Endothelial cell of umbilical vein (primary cell): Measurements from ENCODE around the gene OR9Q1. TPM values are rescaled to one million over a fixed set of nuclear protein-coding genes. Genes with fewer than 3 reads are reported as not detected.

Experiments
- BruUV-seq: library from RNA; stranded (reverse); fragments of 400-500 nt; replicated peaks from 2 replicates; lab custom pipeline; 2021; lab: Mats Ljungman, UMichigan
- CTCF ChIA-PET: fragments of 300-600, 350-600 bp; sonication (Branson Sonifier 250); formaldehyde crosslinking; loops from one replicate; lab custom pipeline; 2021; ENCODE audit warnings: antibody characterized with exemption, inconsistent platforms; lab: Charles Lee
- POLR2A ChIA-PET: fragments of 300-600, 350-600 bp; sonication (Branson Sonifier 250); formaldehyde crosslinking; loops from one replicate; lab custom pipeline; 2021; ENCODE audit warnings: antibody characterized with exemption, inconsistent platforms; lab: Charles Lee
- DNase-seq: peaks from one replicate; pipeline ENCODE4 v3.0.0-alpha.2; 2011; ENCODE audit warnings: low read depth, low spot score
- FAIRE-seq: peaks from 2 replicates; lab custom pipeline; 2011; peaks lifted over from hg19 to GRCh38; lab: Jason Lieb, UNC
- H2AFZ ChIP-seq: 2 replicates; pipeline ENCODE4 v1.6.0; 2012; ENCODE audit warnings: low read depth, low read length, control low read depth, inconsistent platforms
- H3K27ac ChIP-seq: 2 replicates; pipeline ENCODE4 v1.5.1; 2011; ENCODE audit warnings: low read depth, mild to moderate bottlenecking, control low read depth, low read length, moderate library complexity; ENCODE audit not compliant: insufficient read depth
- H3K27me3 ChIP-seq, 2 experiments: 2 replicates each; pipeline versions ENCODE4 v1.6.0 to v1.6.1; 2011; ENCODE audit warnings: low read length in 2 of 2, mixed read lengths in 1 of 2; ENCODE audit not compliant: control insufficient read depth in 2 of 2, insufficient read depth in 2 of 2
- H3K36me3 ChIP-seq, 2 experiments: 2 replicates in 1 of 2; 3 replicates in 1 of 2; pipeline ENCODE4 v1.5.1; 2011; ENCODE audit warnings: low read length in 2 of 2, mild to moderate bottlenecking in 1 of 2, moderate library complexity in 1 of 2; ENCODE audit not compliant: control insufficient read depth in 2 of 2, insufficient read depth in 2 of 2; ENCODE audit errors: extremely low read depth in 1 of 2
- H3K4me1 ChIP-seq: 3 replicates; pipeline ENCODE4 v1.5.1; 2011; ENCODE audit warnings: mild to moderate bottlenecking, low read length; ENCODE audit not compliant: control insufficient read depth, insufficient read depth; ENCODE audit errors: extremely low read depth
- H3K4me2 ChIP-seq: 2 replicates; pipeline ENCODE4 v1.6.1; 2011; ENCODE audit warnings: low read length, control low read depth, mixed read lengths; ENCODE audit not compliant: insufficient read depth
- H3K4me3 ChIP-seq, 3 experiments: fragments of 200-600 bp in 1 of 3; sonication (generic), shearing (Covaris generic) in 1 of 3; replicated peaks in 1 of 3; 2 replicates each; pipeline ENCODE4 v1.5.1; 2011 to 2016; ENCODE audit warnings: control low read depth in 3 of 3, low read length in 3 of 3, mild to moderate bottlenecking in 2 of 3, inconsistent platforms in 1 of 3, low read depth in 1 of 3, moderate library complexity in 1 of 3; ENCODE audit not compliant: insufficient read depth in 1 of 3
- H3K79me2 ChIP-seq: 2 replicates; pipeline ENCODE4 v1.6.0; 2012; ENCODE audit warnings: low read length, inconsistent platforms; ENCODE audit not compliant: control insufficient read depth, insufficient read depth
- H3K9ac ChIP-seq: replicated peaks from 2 replicates; pipeline ENCODE3; 2011; ENCODE audit warnings: low read length, control low read depth; ENCODE audit not compliant: insufficient read depth; ENCODE audit errors: extremely low read depth
- H3K9me1 ChIP-seq: replicated peaks from 3 replicates; pipeline ENCODE4 v1.6.0; 2011; ENCODE audit warnings: mild to moderate bottlenecking, low read length; ENCODE audit not compliant: control insufficient read depth, insufficient read depth; ENCODE audit errors: extremely low read depth
- H3K9me3 ChIP-seq: replicated peaks from 2 replicates; pipeline ENCODE4 v1.5.1; 2012; ENCODE audit warnings: low read length, inconsistent platforms; ENCODE audit not compliant: control insufficient read depth, insufficient read depth
- H4K20me1 ChIP-seq: replicated peaks from 2 replicates; pipeline ENCODE3; 2011; ENCODE audit warnings: mild to moderate bottlenecking, low read length; ENCODE audit not compliant: control insufficient read depth, insufficient read depth; ENCODE audit errors: extremely low read depth
- CTCF ChIP-seq, 2 donors: IDR thresholded peaks; 1 replicate in 1 of 2; 2 replicates in 1 of 2; pipeline ENCODE4 v1.5.1; 2011; ENCODE audit warnings: low read length in 2 of 2, mild to moderate bottlenecking in 2 of 2, moderate library complexity in 2 of 2, control low read depth in 1 of 2, inconsistent platforms in 1 of 2, low read depth in 1 of 2; ENCODE audit not compliant: insufficient read depth in 1 of 2; ENCODE audit errors: extremely low read depth in 1 of 2
- EZH2 ChIP-seq: IDR thresholded peaks from 2 replicates; pipeline ENCODE4 v1.6.1; 2012; ENCODE audit warnings: borderline replicate concordance, low read depth, mild to moderate bottlenecking, moderate library complexity, low read length, inconsistent platforms; ENCODE audit not compliant: severe bottlenecking
- FOS ChIP-seq: IDR thresholded peaks from 2 replicates; pipeline ENCODE4 v1.6.1; 2011; ENCODE audit warnings: mild to moderate bottlenecking, low read length, moderate library complexity, borderline replicate concordance; ENCODE audit not compliant: insufficient read depth
- GATA2 ChIP-seq: IDR thresholded peaks from 2 replicates; pipeline ENCODE4 v1.7.0; 2011; ENCODE audit warnings: low read depth, mild to moderate bottlenecking, moderate library complexity, mixed read lengths, low read length; ENCODE audit not compliant: insufficient read length, insufficient read depth
- JUN ChIP-seq: IDR thresholded peaks from 2 replicates; pipeline ENCODE4 v1.6.1; 2011; ENCODE audit warnings: borderline replicate concordance, low read depth; ENCODE audit not compliant: insufficient read length, insufficient read depth
- MYC ChIP-seq: IDR thresholded peaks from one replicate; pipeline ENCODE4 v1.6.1; 2011; ENCODE audit warnings: mild to moderate bottlenecking, low read depth, low read length
- POLR2AphosphoS5 ChIP-seq: IDR thresholded peaks from 2 replicates; pipeline ENCODE4 v1.6.1; 2012; ENCODE audit warnings: low read depth, mild to moderate bottlenecking, control low read depth, low read length, moderate library complexity; ENCODE audit not compliant: insufficient read depth
- dilution Hi-C: fragments of 300-500 bp; cut with MboI; formaldehyde crosslinking; loops from one replicate; pipeline ENCODE4 v1.15.0; 2019; ENCODE audit warnings: low sequenced_read_pairs; ENCODE audit not compliant: extremely low pct_ligation_motif_present
- intact Hi-C: fragments of 100-400 bp; cut with micrococcal nuclease; formaldehyde crosslinking; loops from one replicate; pipeline ENCODE4 v1.10.0; 2022
- polyA plus RNA-seq, 4 experiments: library from polyadenylated mRNA; depleted of rRNA in 3 of 4; stranded (reverse) in 3 of 4; unstranded in 1 of 4; fragments of >200 nt; gene quantifications; 2 replicates each; pipeline versions ENCODE4 v1.2.1 to v1.2.3, GENCODE V29; 2011 to 2012; ENCODE audit warnings: missing spikeins in 1 of 4
- total RNA-seq: library from RNA; stranded (reverse); gene quantifications from 2 replicates; pipeline ENCODE4 v1.2.3, GENCODE V29; 2021

OR9Q1 gene
- total and polyA plus RNA-seq, 2 donors (not counting 3 experiments of a cell fraction or from before 2014, with no cell fraction given): not detected

- H4K20me1 ChIP-seq: no peaks in the 10 kb centered on the region
- no peaks in the 10 kb centered on the region for H3K4me1 ChIP-seq
- H3K27me3 ChIP-seq: peaks cover 9 to 11% of the 10 kb centered on the region in 2 experiments
- TF ChIP-seq POLR2AphosphoS5 (no peak), JUN (no peak), CTCF (IDR thresholded peaks at IDR 0.05; ENCODE audit: extremely low read depth in 1 of 2, insufficient read depth in 1 of 2, low read depth in 1 of 2, low read length in 2 of 2) (no peak), MYC (no peak), EZH2 (no peak), GATA2 (no peak), FOS (no peak)
- H3K79me2 ChIP-seq: no peaks in the 10 kb centered on the region
- H3K9ac ChIP-seq: no peak overlapping the region
- intact Hi-C loops: no loop called here
- dilution Hi-C loops: no loop called here
- H3K9me1 ChIP-seq: no peaks in the 10 kb centered on the region
- DNase-seq (no peak), FAIRE-seq (no peak)
- no peaks in the 10 kb centered on the region for H3K36me3 ChIP-seq
- no peak overlapping the region for H2AFZ ChIP-seq
- no peak overlapping the region for H3K27ac ChIP-seq
- BruUV-seq: no TSS peak
- no peaks in the 10 kb centered on the region for H3K9me3 ChIP-seq
- ChIA-PET CTCF (interaction anchor here (0.7 kb wide), 1 partner anchor 19 kb away, joined by 3 read pairs; no protein-coding TSS in a partner anchor), POLR2A (no interaction called here)
- no peak overlapping the region for H3K4me2 ChIP-seq
- H3K4me3 ChIP-seq: no peak overlapping the region
Observed at GRCh38 chr11:57982776-57983175, 40.9 kb upstream of the OR9Q1 start.
